HG02938 (cell line): ENCODE measurements around the gene NME3.

Experiments used
- ATAC-seq: cut with Tn5 transposase; IDR thresholded peaks from one replicate; pipeline ENCODE4 v1.9.1; 2021; ENCODE audit warnings: mild to moderate bottlenecking, moderate library complexity; ENCODE audit not compliant: unreplicated experiment

The NME3 gene

DNA sequence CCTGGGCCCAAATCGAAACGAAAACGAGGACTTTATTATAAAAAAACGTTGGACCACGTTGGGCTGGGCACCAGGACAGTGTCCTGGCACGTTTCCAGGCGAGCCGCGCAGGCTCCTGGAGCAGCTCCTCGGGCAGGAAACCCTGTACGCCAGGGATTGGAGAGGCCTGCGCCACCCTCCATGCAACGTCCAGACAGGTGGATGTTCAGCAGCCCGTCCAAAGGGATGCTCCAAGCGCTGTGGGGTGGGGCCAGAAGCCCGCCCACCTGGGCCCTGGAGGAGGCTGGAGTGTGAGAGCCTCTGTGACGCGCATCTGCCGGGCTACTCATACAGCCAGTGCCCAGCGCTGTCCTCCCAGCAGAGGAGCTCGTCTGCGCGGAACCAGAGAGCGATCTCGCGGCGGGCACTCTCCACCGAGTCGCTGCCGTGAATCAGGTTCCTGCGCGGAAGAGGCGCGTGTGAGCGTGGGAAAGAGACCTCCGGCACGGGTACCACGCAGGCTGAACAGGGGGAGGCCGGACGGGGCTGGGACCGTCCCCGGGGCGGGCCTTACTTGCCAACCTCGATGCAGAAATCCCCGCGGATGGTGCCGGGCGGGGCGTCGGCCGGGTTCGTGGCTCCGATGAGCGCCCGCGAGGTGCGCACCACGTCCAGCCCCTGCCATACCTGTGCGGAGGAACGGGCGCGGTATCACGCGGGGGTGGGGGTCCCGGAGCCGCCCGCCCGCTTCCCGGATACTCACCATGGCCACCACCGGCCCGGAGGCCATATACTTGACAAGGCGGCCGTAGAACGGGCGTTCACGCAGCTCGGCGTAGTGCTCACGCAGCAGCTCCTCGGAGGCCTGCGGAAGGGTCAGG is 785 bp downstream of the NME3 start:
- ATAC-seq = no peak

DNA sequence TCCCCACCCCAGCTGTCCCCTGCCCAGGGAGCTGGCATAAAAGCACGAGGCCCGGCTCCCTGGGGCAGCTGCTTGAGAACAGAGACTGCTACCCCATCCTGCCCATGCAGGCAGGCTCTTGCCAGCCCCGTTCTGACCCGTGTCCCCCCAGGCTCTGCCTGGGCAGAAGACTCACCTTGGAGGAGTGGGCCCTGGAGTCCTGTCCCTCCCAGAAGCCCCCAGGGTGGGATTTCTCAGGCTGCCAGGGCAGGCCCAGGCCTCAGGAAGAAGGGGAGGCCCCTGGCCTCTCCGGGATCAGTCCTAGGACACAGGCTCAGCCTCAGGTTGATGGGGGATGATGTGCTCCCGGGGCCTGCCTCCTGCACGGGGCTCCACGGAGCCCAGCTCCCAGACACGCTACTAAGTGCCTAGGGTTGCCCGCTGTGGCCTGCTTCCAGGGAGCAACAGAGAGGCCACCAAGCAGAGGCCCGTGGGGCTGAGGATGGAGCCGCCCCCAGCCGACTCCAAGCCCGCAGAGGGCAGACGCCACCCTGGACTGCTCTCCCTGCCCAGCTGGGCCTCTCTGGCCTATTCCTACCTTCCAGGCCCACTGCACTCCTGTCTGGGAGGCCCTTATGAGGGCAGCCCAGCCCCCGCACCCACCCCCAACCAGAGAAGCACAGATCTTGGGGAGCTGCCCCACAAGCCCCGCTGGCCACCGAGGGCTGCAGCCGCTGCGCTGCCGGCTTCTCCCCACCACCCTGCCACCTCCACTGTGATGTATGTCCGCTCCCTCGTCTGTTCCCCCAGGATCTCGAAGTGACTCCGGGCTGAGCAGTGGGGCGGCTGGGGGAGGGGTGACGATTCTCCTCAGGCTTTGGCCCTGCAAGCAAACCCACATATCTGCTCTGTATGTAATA is 1.7 kb downstream of the NME3 start:
- ATAC-seq = no peak

DNA sequence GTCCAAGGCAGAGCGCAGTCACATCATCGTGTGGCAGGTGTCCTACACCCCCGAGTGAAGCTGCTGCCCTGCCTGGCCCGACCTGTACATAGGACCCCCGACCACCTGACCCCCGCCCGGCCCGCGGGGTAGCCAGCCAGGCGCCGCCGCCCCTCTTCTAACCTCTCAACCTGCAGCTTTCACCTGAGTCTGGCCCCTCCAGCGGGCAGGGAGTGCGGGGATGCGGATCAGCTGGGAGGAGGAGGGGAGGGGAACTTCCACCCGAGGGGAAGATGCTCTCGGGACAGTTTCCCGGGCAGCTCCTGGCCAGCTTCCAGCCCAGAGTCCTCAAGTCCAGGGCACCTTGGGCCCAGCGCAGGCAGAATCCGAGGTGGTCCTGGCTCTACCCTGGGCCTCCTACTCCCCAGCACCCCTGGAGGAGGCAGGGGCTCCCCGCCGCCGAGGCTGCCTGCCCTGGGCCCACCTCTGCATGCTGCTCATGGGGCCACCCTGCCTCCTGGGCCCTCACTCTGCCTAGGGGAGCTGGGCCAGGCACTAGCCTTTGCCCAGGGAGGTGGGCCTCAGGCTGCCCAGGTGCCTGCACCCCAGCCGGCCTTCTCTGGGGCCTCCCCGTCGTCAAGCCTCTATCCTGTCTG is 2.5 kb downstream of the NME3 start:
- no peak for ATAC-seq

DNA sequence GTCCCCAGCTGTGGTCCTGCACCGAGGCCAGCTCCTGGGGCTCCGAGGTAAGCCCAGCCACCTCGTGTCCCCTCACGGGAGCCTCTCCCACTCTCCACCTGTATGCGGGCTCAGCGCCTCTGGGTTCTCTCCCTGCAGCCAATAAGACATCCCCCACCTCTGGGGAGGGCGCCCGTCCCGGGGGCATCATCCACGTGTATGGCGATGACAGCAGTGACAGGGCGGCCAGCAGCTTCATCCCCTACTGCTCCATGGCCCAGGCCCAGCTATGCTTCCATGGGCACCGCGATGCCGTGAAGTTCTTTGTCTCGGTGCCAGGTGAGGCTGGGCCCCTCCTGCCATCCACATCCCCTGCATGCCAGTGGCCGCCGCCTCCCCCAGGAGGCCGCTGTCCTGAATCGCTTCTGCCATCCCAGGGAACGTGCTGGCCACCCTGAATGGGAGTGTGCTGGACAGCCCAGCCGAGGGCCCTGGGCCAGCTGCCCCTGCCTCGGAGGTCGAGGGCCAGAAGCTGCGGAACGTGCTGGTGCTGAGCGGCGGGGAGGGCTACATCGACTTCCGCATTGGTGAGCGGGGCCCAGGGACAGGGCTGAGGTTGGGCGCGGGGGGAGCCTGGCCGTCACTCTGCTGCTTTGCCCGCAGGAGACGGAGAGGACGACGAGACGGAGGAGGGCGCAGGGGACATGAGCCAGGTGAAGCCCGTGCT is 3.1 kb downstream of the NME3 start:
- no peak for ATAC-seq

DNA sequence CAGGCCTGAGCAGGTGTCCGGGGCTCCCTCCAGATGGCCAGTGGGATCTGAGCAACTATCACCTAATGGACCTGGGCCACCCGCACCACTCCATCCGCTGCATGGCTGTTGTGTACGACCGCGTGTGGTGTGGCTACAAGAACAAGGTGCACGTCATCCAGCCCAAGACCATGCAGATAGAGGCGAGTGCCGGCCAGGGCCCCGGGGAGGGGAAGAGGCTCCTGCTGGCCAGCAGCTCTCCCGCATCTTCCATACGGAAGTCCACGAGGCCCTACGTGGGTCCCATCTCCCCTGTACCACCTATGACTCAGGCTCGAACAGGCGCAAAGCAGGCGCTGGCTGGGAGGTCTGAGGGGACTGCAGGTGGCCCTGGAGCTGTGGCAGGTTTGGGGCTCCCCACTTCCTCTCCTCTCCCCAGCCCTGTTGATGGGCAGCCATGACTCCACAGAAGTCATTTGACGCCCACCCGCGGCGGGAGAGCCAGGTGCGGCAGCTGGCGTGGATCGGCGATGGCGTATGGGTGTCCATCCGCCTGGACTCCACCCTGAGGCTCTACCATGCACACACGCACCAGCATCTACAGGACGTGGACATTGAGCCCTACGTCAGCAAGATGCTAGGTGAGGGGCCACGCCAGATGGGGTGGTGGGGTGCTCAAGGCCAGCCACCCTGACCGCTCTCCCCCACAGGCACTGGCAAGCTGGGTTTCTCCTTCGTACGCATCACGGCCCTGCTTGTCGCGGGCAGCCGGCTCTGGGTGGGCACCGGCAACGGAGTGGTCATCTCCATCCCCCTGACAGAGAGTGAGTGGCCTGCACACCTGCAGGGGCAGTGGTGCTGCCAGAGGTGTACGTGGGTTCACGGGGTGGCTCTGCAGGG is 4.0 kb downstream of the NME3 start:
- no peak for ATAC-seq

DNA sequence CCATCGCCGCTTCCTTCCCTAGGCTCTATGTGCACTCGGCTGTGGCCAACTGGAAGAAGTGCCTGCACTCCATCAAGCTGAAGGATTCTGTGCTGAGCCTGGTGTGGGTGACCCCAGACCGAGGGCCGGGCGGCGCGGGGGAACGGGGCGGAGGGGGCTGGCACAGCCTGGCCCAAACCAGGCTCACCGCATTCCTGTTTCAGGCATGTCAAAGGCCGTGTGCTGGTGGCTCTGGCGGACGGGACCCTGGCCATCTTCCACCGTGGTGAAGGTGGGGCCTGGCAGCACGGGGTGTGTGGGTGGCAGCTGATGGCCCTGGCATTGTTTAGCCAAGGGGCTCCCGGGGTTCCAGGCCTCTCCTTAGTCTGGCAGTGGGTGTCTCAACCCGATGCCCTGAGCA is 4.6 kb downstream of the NME3 start:
- ATAC-seq = no peak

- ATAC-seq = no peak
Measured at GRCh38 chr16:1766231-1766630, 5.1 kb downstream of the NME3 start.

GRCh38 chr16:1765826-1766225 is 5.5 kb downstream of the NME3 start:
- ATAC-seq = no peak

GRCh38 chr16:1764971-1765370 is 6.4 kb downstream of the NME3 start:
- no peak for ATAC-seq

- no peak for ATAC-seq
Measured at GRCh38 chr16:1763521-1764511, 7.5 kb downstream of the NME3 start.

DNA sequence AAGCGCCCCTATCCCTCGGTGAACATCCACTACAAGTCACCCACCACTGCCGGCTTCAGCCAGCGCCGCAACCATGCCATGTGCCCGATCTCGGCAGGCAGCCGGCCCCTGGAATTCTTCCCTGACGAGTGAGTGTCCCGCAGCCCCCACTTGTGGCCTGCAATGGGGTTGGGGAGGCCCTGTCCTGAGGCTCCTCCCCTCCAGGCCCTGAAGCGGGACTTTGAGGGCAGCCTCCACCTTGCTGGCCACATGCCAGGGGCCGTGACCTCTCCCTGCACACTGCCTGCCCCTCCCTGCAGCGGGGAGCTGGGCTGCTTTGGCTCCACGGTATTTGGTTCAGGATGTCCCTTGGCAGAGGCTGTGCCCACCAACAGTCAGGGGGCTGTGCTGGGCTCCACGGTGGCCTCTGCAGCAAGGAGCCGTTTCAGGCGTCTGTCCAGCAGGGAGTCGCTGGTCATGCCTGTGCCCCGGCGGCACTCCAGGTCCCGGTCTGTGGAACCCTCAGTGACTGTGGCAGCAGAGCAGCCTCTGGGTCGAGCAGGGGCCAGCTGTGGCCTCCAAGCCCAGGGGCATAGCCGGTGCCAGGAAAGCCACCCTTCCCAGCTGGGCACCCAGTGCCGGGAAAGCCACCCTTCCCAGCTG is 8.3 kb downstream of the NME3 start:
- ATAC-seq = no peak

DNA sequence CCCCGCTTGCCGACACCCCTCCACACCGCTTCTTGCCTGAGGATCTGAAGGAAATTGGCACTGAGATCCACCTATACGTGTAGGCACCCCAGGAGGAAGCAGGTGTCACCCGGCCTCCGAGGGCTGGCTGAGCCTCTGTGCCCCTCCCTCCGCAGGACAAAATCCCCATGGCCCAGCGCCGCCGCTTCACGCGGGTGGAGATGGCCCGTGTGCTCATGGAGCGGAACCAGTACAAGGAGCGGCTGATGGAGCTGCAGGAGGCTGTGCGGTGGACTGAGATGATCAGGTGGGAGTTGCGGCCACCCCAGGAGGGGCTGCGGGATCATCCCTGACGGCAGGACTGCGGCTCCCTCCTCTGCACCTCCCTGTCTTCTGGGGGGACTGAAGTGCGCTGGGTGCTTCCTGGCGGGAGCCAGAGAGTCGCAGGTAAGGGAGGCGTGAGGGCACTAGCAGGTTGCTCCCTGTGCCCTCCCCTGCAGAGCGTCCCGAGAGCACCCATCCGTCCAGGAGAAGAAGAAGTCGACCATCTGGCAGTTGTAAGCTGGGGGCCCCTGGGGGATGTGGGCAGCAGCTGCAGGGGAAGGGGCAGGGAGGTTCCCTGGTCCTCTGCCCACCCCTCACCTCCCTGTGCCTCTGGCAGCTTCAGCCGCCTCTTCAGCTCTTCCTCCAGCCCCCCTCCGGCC is 9.0 kb downstream of the NME3 start:
- ATAC-seq = no peak

- no peak for ATAC-seq
Measured at GRCh38 chr16:1761751-1762150, 9.6 kb downstream of the NME3 start.

DNA sequence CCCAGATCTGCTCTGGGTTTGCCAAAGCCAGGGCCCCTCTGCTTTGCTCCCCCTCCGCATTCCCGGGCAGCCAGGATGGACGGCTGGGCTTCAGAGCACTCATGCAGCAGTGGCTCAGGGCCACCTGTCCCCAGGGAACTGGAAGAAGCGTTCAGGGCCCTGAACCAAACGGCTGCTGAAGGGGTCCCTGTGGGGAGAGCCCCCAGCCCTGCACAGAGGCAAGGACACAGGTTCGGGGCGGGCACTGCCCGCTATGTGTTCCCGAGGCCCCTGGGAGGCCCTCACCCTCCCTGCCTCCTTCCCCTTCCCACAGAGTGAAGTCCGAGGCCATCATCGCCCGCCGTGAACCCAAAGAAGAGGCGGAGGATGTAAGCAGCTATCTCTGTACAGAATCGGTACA is 10.4 kb downstream of the NME3 start:
- ATAC-seq = no peak

DNA sequence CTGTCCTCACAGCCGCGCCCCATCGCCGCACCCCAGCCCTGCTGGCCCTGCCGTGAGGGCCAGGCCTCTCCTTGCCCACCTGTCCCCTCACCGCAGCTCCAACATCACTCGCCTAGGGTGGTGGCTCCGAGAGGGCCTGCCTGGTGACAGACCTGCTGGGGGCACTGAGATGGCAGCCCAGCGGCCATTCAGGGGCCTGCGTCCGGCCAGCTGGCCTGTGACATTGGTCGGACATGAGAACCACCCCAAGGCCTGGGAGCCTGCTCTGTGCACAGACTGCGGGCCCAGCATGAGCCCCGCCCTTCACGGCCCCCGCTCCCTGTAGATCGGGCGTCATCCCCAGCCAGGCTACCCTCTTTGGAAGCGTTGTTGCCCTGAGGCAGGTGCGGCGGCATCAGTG is 11.8 kb downstream of the NME3 start:
- ATAC-seq = no peak

- ATAC-seq = no peak
Measured at GRCh38 chr16:1758923-1759322, 12.4 kb downstream of the NME3 start.

GRCh38 chr16:1757714-1758461 is 13.5 kb downstream of the NME3 start:
- no peak for ATAC-seq
